OCI-LY1 (cell line): ENCODE results near the gene RRH.

Experiments
- H2AFZ ChIP-seq: fragments of 200-600 bp; sonication (generic), shearing (Covaris generic); 2 replicates; pipeline ENCODE4 v1.6.0; 2014; ENCODE audit warnings: antibody characterized with exemption, mild to moderate bottlenecking, low read length
- H3F3A ChIP-seq: fragments of 200-600 bp; sonication (generic), shearing (Covaris generic); 2 replicates; pipeline ENCODE4 v1.6.0; 2014; ENCODE audit warnings: mild to moderate bottlenecking, antibody characterized with exemption, low read length, moderate library complexity; ENCODE audit not compliant: insufficient read depth
- H3K27ac ChIP-seq: fragments of 200-600 bp; sonication (generic); 2 replicates; pipeline ENCODE4 v1.5.1; 2014; ENCODE audit warnings: low read length, mixed run types, mild to moderate bottlenecking, low read depth; ENCODE audit not compliant: poor library complexity, severe bottlenecking
- H3K27me3 ChIP-seq: fragments of 200-600 bp; sonication (generic); 2 replicates; pipeline ENCODE4 v1.6.0; 2014; ENCODE audit warnings: antibody characterized with exemption, mild to moderate bottlenecking, low read length, moderate library complexity; ENCODE audit not compliant: insufficient read depth
- H3K36me3 ChIP-seq: fragments of 200-600 bp; sonication (generic); 2 replicates; pipeline ENCODE4 v1.6.1; 2014; ENCODE audit warnings: mild to moderate bottlenecking, antibody characterized with exemption, low read length, moderate library complexity, mixed read lengths; ENCODE audit not compliant: insufficient read depth
- H3K4me1 ChIP-seq: fragments of 200-600 bp; sonication (generic); 2 replicates; pipeline ENCODE4 v1.5.1; 2014; ENCODE audit warnings: mild to moderate bottlenecking, low read length, moderate library complexity; ENCODE audit not compliant: insufficient read depth, severe bottlenecking
- H3K4me2 ChIP-seq: fragments of 200-600 bp; sonication (generic), shearing (Covaris generic); 2 replicates; pipeline ENCODE4 v1.6.1; 2014; ENCODE audit warnings: low read length
- H3K4me3 ChIP-seq: fragments of 200-600 bp; sonication (generic); 2 replicates; pipeline ENCODE4 v1.5.1; 2014; ENCODE audit warnings: low read length, low read depth, mild to moderate bottlenecking, mixed read lengths; ENCODE audit not compliant: poor library complexity, severe bottlenecking
- H3K79me2 ChIP-seq: fragments of 200-600 bp; shearing (Covaris generic); 2 replicates; pipeline ENCODE4 v1.6.1; 2016; ENCODE audit warnings: mixed run types, low read length, mixed read lengths; ENCODE audit not compliant: insufficient read depth
- H3K9ac ChIP-seq: fragments of 200-600 bp; sonication (generic), shearing (Covaris generic); 2 replicates; pipeline ENCODE4 v1.6.1; 2014; ENCODE audit warnings: mild to moderate bottlenecking, low read length, mixed read lengths
- H3K9me2 ChIP-seq: fragments of 200-600 bp; sonication (generic), shearing (Covaris generic); 2 replicates; pipeline ENCODE4 v1.6.1; 2014; ENCODE audit warnings: low read depth, mild to moderate bottlenecking, low read length, mixed read lengths
- H3K9me3 ChIP-seq: fragments of 200-600 bp; shearing (Covaris generic); 2 replicates; pipeline ENCODE4 v1.6.1; 2014; ENCODE audit warnings: low read length, mixed read lengths
- H4K20me1 ChIP-seq: fragments of 200-600 bp; sonication (generic), shearing (Covaris generic); 2 replicates; pipeline ENCODE4 v1.6.0; 2016; ENCODE audit warnings: mild to moderate bottlenecking, low read length; ENCODE audit not compliant: insufficient read depth
- CTCF ChIP-seq: fragments of 200-600 bp; sonication (generic), shearing (Covaris generic); IDR thresholded peaks from 2 replicates; pipeline ENCODE4 v1.5.1; 2017; ENCODE audit warnings: mild to moderate bottlenecking, antibody characterized with exemption, low read length, moderate library complexity, mixed read lengths
- EZH2 ChIP-seq: fragments of 200-600 bp; sonication (generic), shearing (Covaris generic); IDR thresholded peaks from 2 replicates; pipeline ENCODE4 v1.8.0; 2017; ENCODE audit warnings: borderline replicate concordance, mixed run types, mild to moderate bottlenecking, antibody characterized with exemption, low read length, moderate library complexity, mixed read lengths

RRH gene

GRCh38 chr4:109879636-109880314 is 52.0 kb downstream of the RRH start:
- H3K9ac ChIP-seq = no peak overlapping the region
- H4K20me1 ChIP-seq = no peaks in the 10 kb centered on the region
- no peaks in the 10 kb centered on the region for H3K9me2 ChIP-seq
- no peaks in the 10 kb centered on the region for H3K36me3 ChIP-seq
- no peaks in the 10 kb centered on the region for H3F3A ChIP-seq
- H3K27me3 ChIP-seq = no peaks in the 10 kb centered on the region
- no peak overlapping the region for H3K27ac ChIP-seq
- H3K4me2 ChIP-seq = no peak overlapping the region
- no peak overlapping the region for H3K4me3 ChIP-seq
- H3K79me2 ChIP-seq = no peaks in the 10 kb centered on the region
- H3K4me1 ChIP-seq = no peaks in the 10 kb centered on the region
- H3K9me3 ChIP-seq = no peaks in the 10 kb centered on the region
- H2AFZ ChIP-seq = no peak overlapping the region
- TF ChIP-seq CTCF (no peak), EZH2 (no peak)

GRCh38 chr4:109886303-109886702 is 58.5 kb downstream of the RRH start:
- Histone ChIP-seq H4K20me1 (no peaks in the 10 kb centered on the region), H3F3A (no peaks in the 10 kb centered on the region), H3K27ac (no peak overlapping the region), H3K9me3 (no peaks in the 10 kb centered on the region), H2AFZ (no peak overlapping the region), H3K9ac (no peak overlapping the region), H3K4me2 (no peak overlapping the region), H3K4me1 (no peaks in the 10 kb centered on the region), H3K36me3 (no peaks in the 10 kb centered on the region), H3K4me3 (no peak overlapping the region), H3K27me3 (no peaks in the 10 kb centered on the region), H3K9me2 (no peaks in the 10 kb centered on the region), H3K79me2 (no peaks in the 10 kb centered on the region)
- TF ChIP-seq EZH2 = no peak
- no peak for TF ChIP-seq CTCF

- Histone ChIP-seq H3K4me3 (no peak overlapping the region), H3K9ac (no peak overlapping the region), H3K79me2 (no peaks in the 10 kb centered on the region), H3K9me3 (no peaks in the 10 kb centered on the region), H2AFZ (no peak overlapping the region), H3K4me2 (no peak overlapping the region), H3K36me3 (no peaks in the 10 kb centered on the region), H3K27ac (no peak overlapping the region), H4K20me1 (no peaks in the 10 kb centered on the region), H3K9me2 (no peaks in the 10 kb centered on the region), H3F3A (no peaks in the 10 kb centered on the region), H3K4me1 (no peaks in the 10 kb centered on the region), H3K27me3 (no peaks in the 10 kb centered on the region)
- no peak for TF ChIP-seq EZH2
- no peak for TF ChIP-seq CTCF
These were observed 59.3 kb downstream of the RRH start for GRCh38 chr4:109887071-109887470.
